Neural progenitor cell (in vitro differentiated cells): ENCODE results near the gene PHEX.

ENCODE experiments used
- CTCF ChIP-seq: fragments of 200-600 bp; sonication (generic); IDR thresholded peaks from 2 replicates; pipeline ENCODE4 v1.5.1; 2017; ENCODE audit warnings: antibody characterized with exemption, mild to moderate bottlenecking
- EZH2 ChIP-seq: fragments of 200-600 bp; sonication (generic); IDR thresholded peaks from 2 replicates; pipeline ENCODE4 v1.6.1; 2017; ENCODE audit warnings: antibody characterized with exemption, mild to moderate bottlenecking, moderate library complexity

DNA sequence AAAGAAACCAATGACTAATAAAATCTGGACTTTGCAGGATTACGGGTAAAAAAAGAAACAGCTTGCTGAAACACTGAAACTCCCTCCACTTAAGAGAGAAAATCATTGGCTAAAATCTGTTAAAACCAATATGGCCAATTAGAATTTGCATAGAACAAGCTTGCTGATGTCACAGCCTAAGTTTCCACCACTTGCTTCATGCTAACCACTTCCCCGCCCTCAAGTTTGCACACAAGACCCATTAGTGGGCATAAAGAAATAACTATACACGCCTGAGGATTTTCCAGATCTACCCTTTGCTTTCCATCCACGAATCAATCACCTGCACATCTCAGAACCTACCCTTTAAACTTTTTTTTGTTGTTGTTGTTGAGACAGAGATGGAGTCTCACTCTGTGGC, 42.7 kb upstream of the PHEX start:
- TF ChIP-seq CTCF (no peak), EZH2 (no peak)
